Right ventricle myocardium superior (tissue), 1 donor: ENCODE results near the gene TMEM123. TPM values are rescaled to one million over a fixed set of nuclear protein-coding genes. Genes with fewer than 3 reads are reported as not detected.
"Not testable (repeated sequence)": the region's sequence is repeated elsewhere in the genome, so short reads cannot be mapped to it uniquely, and the experiment has no call there.

Experiments
- ATAC-seq: fragments of 200-7000 bp; cut with Tn5 transposase; one replicate; pipeline ENCODE4 v1.9.1; 2020; ENCODE audit warnings: mild to moderate bottlenecking; ENCODE audit not compliant: poor library complexity
- DNase-seq: peaks from one replicate; pipeline ENCODE4 v3.0.0-alpha.2; 2020
- intact Hi-C: fragments of 100-400 bp; cut with DNase I; formaldehyde crosslinking; loops from one replicate; pipeline ENCODE4 v1.11.2; 2022
- total RNA-seq: library from RNA; stranded (reverse); fragmentation: NEBNext Ultra II Directional; extraction: Animal tissue kit (Norgen Biotek cat#: 25700); gene quantifications from one replicate; pipeline ENCODE4 v1.2.1, GENCODE V29; 2021
- donor health status: DM: no; HTN: yes; CAD: no; lungs with severe emphysema.

TMEM123 gene
- total RNA-seq, 1 donor from 2014 or later = 63.0 TPM

DNA sequence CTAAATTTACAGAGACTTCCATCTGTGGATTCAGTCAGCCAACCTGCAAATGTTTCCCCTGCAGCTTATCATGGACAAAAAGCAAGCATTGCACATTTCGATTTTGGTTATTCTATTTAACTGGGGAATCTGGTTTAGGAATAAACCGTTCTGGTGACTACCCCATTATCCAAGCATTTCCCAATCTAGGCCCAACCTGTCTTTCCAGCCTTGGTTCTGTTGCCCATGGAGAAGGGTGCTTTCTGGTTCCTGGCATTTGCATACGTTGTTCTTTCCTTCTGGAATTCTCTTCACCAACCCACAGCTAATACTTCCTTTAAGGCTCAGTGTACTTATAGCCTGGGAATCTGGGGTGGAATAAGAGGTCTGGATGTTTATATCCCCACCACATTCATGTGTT lies 1.4 kb upstream of the TMEM123 start:
- intact Hi-C loops = no loop called here
- ATAC-seq = no peak
- no peak for DNase-seq

DNA sequence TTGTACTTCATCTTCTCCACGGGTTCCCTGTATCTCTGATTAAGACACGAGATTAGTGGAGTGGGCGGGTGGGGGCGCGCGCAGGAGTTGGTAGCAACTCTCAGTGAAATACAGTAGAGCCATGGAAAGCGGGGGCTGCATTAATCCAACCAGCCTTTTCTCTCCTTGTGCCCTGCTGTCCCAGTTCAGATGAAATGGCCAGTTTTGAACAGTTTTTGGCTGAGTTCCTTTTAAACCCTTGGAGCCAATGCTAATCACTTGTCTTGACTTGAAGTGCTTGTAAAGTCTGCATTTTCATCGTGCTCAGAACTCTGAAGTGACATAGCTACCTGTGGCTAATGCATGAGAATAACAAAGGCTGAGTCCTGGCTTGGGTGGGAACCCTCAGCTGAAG lies 734 bp upstream of the TMEM123 start:
- no peak for ATAC-seq
- DNase-seq = no peak
- intact Hi-C loops = no loop called here

DNA sequence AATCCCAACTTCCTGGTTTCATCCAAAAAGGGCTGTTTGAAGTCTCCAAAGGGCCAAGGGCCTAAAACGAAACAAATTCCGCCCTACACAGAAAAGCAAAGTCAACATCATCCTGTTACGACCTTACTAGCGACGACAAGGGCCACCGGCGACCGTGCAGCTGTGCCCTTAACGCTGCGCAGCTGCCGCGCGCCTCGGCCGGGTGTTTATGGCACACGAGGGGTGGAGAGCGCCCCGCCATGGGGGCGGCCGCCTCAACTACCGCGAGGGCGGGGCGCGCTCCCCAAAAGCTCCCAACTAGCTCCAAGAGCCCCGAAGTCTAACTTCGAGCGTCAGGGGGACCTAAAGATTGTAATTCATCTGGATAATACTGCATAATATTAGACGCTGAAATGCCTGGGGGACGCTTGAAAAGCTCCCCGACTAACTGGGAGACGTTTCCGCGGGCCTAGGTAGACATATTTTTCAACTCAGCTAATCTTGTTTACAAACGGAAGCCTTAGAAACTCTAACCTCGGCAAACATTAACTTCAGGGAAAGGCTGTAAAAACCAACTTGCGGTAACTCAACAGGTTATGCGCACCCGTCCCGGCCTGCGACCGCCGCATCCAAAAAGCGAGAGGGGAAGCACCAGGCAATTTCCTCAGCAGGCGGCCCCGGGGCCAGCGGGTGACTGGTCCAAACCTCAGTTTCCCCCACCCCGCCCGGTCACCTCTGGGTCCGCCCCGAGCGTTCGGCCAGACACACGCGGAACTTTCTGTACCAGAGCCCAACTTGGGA lies 694 bp downstream of the TMEM123 start:
- DNase-seq (peak; percentile 84), ATAC-seq (peak; percentile 89)
- intact Hi-C loops = no loop called here

DNA sequence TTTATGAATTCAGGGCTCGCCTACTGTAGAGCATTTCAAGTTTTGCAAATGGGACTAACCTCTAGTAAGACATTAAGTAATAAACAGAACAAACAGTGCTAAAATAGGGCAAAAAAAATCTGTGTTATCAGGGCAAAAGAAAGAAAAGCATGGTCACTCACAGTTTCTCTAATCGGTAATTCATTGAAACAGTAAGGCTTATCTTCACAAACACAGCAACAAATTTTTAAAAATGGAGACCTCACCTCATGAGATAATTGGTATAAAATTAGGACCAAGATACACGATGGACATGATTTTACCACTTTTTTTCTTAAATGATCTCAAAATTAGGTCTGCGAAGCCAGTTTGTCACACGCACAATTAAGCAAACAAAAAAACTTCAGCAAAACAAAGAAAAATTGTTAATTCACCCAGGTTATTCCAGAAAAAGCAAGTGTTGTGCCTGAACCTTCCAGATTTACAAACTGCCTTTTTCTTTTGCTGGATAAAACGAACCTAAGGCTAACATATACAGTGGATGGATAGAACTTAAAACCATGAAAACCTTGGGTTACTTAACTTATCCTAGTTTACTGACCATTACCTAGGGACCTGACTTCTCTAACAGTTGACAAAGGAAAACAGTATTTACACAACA lies 1.4 kb downstream of the TMEM123 start:
- intact Hi-C loops = no loop called here

DNA sequence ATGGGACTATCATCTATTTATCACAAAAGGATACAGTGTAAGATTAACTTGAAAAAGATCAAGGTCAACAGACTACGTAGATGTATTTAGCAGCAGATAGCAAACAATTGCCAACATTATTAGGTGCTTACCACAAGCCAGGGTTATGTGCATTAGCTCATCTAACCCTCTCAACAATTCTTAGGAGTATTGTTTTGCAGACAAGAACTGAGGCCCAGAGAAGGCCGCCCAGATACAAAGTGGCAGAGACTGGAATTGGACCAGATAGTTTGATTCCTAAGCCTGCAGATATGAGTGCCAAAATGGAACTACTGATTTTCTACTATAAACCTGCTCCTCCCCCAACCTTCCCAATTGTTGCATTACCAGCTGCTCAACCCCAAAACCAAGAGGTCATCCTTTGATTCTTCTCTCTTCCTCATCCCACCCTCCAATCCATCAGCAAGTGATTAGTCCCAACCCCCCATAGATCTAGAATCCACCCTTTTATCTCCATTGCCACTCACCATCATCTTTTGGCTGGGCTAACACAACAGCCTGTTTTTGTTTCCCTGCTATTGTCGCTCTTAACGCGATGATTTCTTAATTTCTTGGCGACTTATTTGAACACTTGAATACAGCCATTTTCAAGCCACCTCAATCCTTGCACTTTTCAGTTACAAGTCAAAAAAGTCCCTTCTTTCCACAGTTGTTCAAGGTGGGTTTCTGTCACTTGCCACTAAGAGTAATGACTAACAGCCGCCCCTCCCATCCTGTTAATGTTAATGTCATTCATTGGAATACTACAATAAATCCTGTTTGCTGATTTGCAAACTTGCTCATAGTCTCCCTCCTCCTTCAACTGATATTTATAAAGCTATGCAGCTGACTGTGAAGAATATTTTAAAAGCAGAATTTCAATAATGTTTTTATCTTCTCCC lies 2.7 kb downstream of the TMEM123 start:
- no peak for DNase-seq
- no peak for ATAC-seq
- intact Hi-C loops = no loop called here

More for the DNA sequence above, 1.4 kb downstream of the TMEM123 start:
- no peak for ATAC-seq
- no peak for DNase-seq

DNA sequence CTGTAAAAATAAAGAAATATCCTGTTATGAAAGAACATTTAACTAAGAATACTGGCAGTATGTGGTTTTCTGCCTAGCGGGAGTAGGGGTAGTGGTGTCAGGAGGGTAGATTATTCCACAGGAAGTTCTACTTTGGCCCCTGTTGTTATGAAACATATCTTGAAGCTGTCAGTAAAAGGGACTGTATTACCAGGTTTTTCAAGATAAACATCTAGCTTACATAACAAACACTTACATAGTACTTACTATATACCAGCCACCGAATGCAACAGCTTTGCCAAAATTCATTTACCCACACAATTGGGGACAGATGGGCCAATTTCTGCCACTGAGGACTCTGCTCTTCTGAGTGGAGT lies 3.7 kb downstream of the TMEM123 start:
- ATAC-seq (no peak), DNase-seq (no peak)
- intact Hi-C loops = no loop called here

DNA sequence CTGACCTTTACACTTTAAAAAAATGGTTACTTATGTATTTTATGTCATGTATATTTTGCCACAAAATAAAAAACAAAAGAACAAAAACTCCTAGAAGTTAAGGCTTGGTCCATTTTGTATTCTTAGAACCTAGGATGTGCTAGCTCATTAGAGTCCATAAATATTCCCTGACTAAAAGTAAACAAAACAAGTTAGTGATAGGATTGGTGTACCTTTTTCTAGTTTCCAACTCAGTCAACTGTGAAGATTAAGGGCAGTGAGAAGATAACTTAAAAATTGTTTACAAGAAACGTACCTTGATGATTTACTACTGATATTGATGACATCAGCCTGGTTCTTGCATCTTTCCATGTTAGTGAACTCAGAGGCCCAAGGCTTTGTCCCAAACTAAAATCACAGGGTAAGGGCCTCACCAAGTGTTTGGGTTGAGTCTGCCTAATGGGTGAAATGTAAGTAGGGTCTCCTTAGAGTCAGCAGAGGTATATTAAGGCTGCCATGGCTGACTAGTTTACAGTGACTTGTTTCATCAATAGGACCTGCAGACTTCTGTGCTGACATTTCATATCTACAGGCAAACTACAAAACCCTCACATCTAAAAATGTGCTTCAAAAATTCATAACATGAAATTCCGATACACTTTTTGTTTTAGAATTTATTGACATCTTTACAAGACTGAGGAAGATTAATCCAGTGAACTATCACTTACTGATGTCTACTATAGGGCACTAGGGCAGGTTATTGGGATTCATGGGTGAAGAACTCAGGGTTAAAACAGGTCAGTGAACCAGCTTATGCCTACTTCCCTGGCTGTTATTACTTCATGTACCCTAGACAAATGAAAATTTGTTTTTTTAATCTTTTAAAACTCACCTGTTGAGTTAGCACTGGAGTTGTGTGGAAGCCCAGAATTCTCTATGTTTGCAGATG lies 4.4 kb downstream of the TMEM123 start:
- DNase-seq (no peak), ATAC-seq (no peak)
- intact Hi-C loops = no loop called here

DNA sequence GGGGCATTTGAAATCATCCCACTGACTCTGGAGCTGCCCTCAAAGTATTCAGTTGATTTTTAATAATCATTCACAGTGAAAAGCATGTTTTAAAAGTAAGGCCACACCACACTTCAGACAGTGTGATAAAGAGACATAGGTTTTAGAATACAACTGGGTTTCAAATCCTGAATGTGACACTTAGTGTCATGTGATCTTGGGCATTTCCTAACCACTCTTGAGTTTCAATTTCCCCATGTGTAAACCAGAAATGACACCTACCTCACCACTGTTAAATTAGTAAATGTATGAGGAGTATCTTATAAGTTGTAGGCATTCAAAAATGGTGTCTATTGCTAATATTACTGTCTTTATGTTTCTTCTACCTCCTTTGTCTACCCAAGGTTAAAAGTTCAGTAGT lies 5.4 kb downstream of the TMEM123 start:
- intact Hi-C loops = no loop called here

DNA sequence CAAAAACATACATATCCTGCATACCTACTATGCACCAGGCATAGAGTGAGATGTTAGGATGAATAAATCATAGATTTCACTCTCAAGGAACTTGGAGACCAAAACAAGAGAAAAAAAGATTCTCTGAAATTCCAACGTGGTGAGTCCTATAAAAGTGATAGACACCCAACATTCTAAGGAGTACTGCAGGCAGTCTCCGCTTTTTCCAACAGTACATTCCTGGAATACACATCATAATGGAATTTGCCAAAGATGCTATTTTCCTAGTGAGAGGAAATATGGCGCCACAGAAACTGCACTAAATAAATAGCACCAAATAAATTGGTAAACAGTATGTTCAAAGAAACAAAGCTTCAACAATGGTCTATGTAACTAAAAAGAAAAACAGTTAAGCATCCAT lies 6.0 kb downstream of the TMEM123 start:
- intact Hi-C loops = no loop called here
- DNase-seq (no peak), ATAC-seq (no peak)

More for the DNA sequence above, 5.4 kb downstream of the TMEM123 start:
- DNase-seq = no peak
- ATAC-seq = no peak

DNA sequence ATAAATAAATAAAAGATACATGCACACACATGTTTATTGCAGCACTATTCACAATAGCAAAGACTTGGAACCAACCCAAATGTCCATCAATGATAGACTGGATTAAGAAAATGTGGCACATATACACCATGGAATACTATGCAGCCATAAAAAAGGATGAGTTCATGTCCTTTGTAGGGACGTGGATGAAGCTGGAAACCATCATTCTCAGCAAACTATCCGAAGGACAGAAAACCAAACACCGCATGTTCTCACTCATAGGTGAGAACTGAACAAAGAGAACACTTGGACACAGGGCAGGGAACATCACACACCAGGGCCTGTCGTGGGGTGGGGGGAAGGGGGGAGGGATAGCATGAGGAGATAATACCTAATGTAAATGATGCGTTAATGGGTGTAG lies 7.9 kb downstream of the TMEM123 start:
- intact Hi-C loops, DNase-seq, ATAC-seq: not testable (repeated sequence)

DNA sequence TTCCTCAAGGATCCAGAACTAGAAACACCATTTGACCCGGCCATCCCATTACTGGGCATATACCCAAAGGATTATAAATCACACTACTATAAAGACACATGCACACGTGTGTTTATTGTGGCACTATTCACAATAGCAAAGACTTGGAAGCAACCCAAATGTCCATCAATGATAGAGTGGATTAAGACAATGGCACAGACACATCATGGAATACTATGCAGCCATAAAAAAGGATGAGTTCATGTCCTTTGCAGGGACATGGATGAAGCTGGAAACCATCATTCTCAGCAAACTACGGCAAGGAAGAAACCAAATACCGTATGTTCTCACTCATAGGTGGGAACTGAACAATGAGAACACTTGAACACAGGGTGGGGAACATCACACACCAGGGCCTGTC lies 8.4 kb downstream of the TMEM123 start:
- intact Hi-C loops, DNase-seq, ATAC-seq: not testable (repeated sequence)

DNA sequence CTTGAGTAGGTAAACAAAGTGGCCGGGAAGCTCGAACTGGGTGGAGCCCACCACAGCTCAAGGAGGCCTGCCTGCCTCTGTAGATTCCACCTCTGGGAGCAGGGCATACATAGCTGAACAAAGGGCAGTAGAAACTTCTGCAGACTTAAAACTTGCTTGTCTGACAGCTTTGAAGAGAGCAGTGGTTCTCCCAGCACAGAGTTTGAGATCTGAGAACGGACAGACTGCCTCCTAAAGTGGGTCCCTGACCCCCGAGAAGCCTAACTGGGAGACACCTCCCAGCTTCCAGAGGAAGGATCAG lies 13.6 kb downstream of the TMEM123 start:
- DNase-seq, intact Hi-C loops: not testable (repeated sequence)

DNA sequence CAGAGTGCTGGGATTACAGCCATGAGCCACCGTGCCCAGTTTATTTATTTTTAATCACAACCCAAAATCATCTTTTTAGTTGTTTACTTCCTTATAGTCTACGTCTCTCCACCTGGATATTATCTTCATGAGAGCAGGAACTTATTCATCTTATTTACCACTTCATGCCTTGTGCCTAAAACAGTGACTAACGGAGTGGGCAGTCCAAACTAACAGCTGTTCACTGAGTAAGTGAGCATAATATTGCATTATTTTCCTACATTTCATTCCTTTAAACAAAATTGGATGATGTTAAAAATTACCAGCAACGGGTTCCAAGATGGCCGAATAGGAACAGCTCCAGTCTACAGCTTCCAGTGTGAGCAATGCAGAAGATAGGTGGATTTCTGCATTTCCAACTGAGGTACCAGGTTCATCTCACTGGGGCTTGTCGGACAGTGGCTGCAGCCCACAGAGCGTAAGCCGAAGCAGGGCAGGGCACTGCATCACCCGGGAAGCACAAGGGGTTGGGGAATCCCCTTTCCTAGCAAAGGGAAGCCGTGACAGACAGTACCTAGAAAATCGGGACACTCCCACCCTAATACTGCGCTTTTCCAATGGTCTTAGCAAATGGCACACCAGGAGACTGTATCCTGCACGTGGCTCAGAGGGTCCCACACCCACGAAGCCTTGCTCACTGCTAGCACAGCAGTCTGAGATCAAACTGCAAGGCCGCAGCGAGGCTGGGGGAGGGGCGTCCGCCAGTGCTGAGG lies 14.1 kb downstream of the TMEM123 start:
- ATAC-seq (no peak), DNase-seq (no peak)
- intact Hi-C loops = no loop called here

More for the DNA sequence above, 13.6 kb downstream of the TMEM123 start:
- ATAC-seq = not testable (repeated sequence)

DNA sequence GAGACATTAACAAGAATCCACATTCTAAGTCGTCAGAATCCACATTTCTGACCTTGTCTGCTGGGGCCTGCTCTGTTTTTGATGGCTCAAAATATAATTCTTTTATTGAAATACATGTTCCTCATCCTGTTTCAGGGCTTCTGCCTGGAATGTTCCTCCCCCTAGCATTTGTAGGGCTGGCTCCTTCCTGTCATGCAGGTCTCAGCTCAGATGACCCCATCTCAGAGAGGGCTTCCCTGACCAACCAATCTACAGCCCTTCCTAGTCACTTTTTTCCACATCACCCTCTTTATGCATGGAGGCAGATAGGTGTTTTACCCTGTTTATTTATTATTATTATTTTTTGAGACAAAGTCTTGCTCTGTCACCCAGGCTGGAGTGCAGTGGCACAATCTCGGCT lies 14.8 kb downstream of the TMEM123 start:
- ATAC-seq = no peak
- intact Hi-C loops = no loop called here
- DNase-seq = no peak

DNA sequence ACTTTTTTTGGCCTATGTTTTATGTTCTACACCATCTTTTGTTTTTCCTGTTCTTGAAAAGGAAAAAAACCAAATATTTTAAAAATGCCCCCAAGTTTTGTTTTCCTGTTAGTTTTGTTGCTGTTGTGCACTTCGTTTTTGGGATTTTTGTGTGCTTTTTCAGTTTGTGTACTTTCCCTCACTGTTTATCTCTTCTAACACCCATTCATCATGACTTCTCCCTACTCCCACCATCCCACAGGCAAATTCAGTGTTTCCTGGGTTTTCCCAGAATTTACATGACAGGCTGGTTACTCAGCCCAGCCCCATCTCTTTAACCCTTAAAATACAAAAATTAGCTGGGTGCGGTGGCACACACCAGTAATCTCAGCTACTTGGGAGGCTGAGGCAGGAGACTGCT lies 15.6 kb downstream of the TMEM123 start:
- DNase-seq (no peak), ATAC-seq (no peak)
- intact Hi-C loops = no loop called here

DNA sequence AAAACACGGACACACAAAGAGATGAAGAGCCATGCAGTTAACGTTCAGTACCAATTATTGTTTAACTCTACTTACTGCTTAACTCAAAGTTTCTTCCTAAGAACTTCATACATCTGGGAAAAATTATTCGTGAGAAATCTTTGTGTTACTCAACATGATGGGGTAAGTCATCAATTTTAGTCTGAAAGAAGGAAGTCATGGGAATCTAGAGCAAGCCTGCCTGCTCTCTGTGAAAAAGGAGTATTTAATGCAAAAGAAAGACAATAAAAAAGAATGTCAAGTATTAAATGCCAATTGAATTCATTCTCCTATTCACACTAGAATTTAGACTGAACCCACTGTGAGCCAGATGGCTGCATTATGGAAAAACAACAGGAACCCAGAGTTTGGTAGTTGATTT lies 16.0 kb downstream of the TMEM123 start:
- ATAC-seq (no peak), DNase-seq (no peak)
- intact Hi-C loops = no loop called here

DNA sequence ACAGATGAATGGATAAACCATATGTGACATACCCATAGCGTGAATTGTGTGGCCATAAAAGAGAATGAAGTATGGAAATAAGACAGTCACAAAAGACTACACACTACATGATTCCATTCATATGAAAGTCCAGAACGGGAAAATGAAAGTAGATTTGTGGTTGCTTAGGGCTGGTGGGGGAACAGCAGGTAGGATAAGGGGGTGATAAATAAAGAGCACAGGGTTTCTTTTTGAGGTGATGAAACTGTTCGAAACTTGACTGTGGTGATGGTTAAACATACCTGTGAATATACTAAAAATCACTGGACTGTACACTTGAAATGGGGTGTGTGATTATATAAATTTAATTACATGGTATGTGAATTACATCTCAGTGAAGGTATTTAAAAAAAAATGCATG lies 16.9 kb downstream of the TMEM123 start:
- ATAC-seq (no peak), DNase-seq (no peak)
- intact Hi-C loops = no loop called here

DNA sequence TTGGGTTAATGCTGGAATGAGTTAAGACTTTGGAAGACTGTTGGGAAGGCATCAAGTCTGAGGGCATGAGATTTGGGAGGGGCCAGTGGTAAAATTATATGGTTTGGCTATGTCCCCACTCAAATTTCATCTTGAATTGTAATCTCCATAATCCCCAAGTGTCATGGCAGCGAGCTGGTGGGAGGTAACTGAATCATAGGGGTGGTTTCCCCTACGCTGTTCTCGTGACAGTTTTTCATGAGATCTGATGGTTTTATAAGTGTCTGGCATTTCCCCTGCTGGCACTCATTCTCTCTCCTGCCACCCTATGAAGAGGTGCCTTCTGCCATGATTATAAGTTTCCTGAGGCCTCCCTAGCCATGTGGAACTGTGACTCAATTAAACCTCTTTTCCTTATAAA lies 19.0 kb downstream of the TMEM123 start:
- intact Hi-C loops, ATAC-seq: not testable (repeated sequence)

More for the DNA sequence above, 19.0 kb downstream of the TMEM123 start:
- DNase-seq = not testable (repeated sequence)
